Upper lobe of right lung (tissue), 1 donor: ENCODE results near the gene MATK. TPM values are rescaled to one million over a fixed set of nuclear protein-coding genes. Genes with fewer than 3 reads are reported as not detected.

Experiments used
- ATAC-seq: fragments of 200-7000 bp; cut with Tn5 transposase; one replicate; pipeline ENCODE4 v1.9.1; 2020; ENCODE audit warnings: mild to moderate bottlenecking, moderate library complexity
- DNase-seq: peaks from one replicate; pipeline ENCODE4 v3.0.0-alpha.2; 2020
- H3K27ac ChIP-seq: fragments of 200-600 bp; one replicate; pipeline ENCODE4 v1.8.0; 2022
- H3K27me3 ChIP-seq: fragments of 200-600 bp; one replicate; pipeline ENCODE4 v1.8.0; 2022; ENCODE audit warnings: mild to moderate bottlenecking
- H3K36me3 ChIP-seq: fragments of 200-600 bp; one replicate; pipeline ENCODE4 v1.8.0; 2022
- H3K4me1 ChIP-seq: fragments of 200-600 bp; one replicate; pipeline ENCODE4 v1.8.0; 2022
- H3K4me3 ChIP-seq: fragments of 200-600 bp; one replicate; pipeline ENCODE4 v1.8.0; 2022; ENCODE audit warnings: mild to moderate bottlenecking
- H3K9me3 ChIP-seq: fragments of 200-600 bp; one replicate; pipeline ENCODE4 v1.8.0; 2022
- CTCF ChIP-seq: fragments of 200-600 bp; IDR thresholded peaks from one replicate; pipeline ENCODE4 v1.8.0; 2022; ENCODE audit warnings: antibody characterized with exemption
- intact Hi-C: fragments of 100-400 bp; cut with DNase I; formaldehyde crosslinking; loops from one replicate; pipeline ENCODE4 v1.11.0; 2022
- total RNA-seq: library from RNA; stranded (reverse); fragmentation: NEBNext Ultra II Directional; extraction: Animal tissue kit (Norgen Biotek cat#: 25700); gene quantifications from one replicate; pipeline ENCODE4 v1.2.1, GENCODE V29; 2021
- donor health status: DM: no; HTN: yes; CAD: no; lungs with severe emphysema.

MATK gene
- total RNA-seq, 1 donor from 2014 or later: 22.6 TPM

- H3K4me1 ChIP-seq: no peaks in the 10 kb centered on the region
- H3K9me3 ChIP-seq: no peaks in the 10 kb centered on the region
- no peak overlapping the region for H3K27ac ChIP-seq
- no peaks in the 10 kb centered on the region for H3K27me3 ChIP-seq
- ATAC-seq (no peak), DNase-seq (no peak)
- TF ChIP-seq CTCF: no peak
- intact Hi-C loops: no loop called here
- H3K36me3 ChIP-seq: peaks cover 19% of the 10 kb centered on the region
- H3K4me3 ChIP-seq: no peak overlapping the region
Observed at GRCh38 chr19:3771000-3771905, 14.9 kb downstream of the MATK start.

GRCh38 chr19:3770136-3770999, 15.8 kb downstream of the MATK start:
- Histone ChIP-seq H3K27me3 (no peaks in the 10 kb centered on the region), H3K36me3 (peaks cover 28% of the 10 kb centered on the region), H3K4me1 (no peaks in the 10 kb centered on the region), H3K9me3 (no peaks in the 10 kb centered on the region), H3K27ac (no peak overlapping the region), H3K4me3 (no peak overlapping the region)
- DNase-seq (no peak), ATAC-seq (no peak)
- no peak for TF ChIP-seq CTCF
- intact Hi-C loops: no loop called here

- ATAC-seq (no peak), DNase-seq (no peak)
- Histone ChIP-seq H3K4me1 (no peaks in the 10 kb centered on the region), H3K36me3 (peaks cover 33% of the 10 kb centered on the region), H3K27me3 (no peaks in the 10 kb centered on the region), H3K9me3 (no peaks in the 10 kb centered on the region), H3K27ac (no peak overlapping the region), H3K4me3 (no peak overlapping the region)
- intact Hi-C loops: no loop called here
- TF ChIP-seq CTCF: no peak
Observed at GRCh38 chr19:3769494-3769893, 16.7 kb downstream of the MATK start.

- intact Hi-C loops: no loop called here
- H3K27me3 ChIP-seq: no peaks in the 10 kb centered on the region
- peaks cover 33% of the 10 kb centered on the region for H3K36me3 ChIP-seq
- H3K4me3 ChIP-seq: no peak overlapping the region
- peaks cover 2% of the 10 kb centered on the region for H3K4me1 ChIP-seq
- no peak for TF ChIP-seq CTCF
- H3K9me3 ChIP-seq: no peaks in the 10 kb centered on the region
- no peak overlapping the region for H3K27ac ChIP-seq
- DNase-seq (no peak), ATAC-seq (no peak)
Observed at GRCh38 chr19:3768748-3769099, 17.5 kb downstream of the MATK start.

GRCh38 chr19:3768015-3768747, 18.0 kb downstream of the MATK start:
- H3K27me3 ChIP-seq: no peaks in the 10 kb centered on the region
- DNase-seq (no peak), ATAC-seq (no peak)
- intact Hi-C loops: no loop called here
- peaks cover 33% of the 10 kb centered on the region for H3K36me3 ChIP-seq
- no peak overlapping the region for H3K27ac ChIP-seq
- TF ChIP-seq CTCF: no peak
- H3K9me3 ChIP-seq: no peaks in the 10 kb centered on the region
- peaks cover 8% of the 10 kb centered on the region for H3K4me1 ChIP-seq
- no peak overlapping the region for H3K4me3 ChIP-seq
